Dermis microvascular lymphatic vessel endothelial cell (primary cell): ENCODE measurements around the gene TAS1R2. TPM values are rescaled to one million over a fixed set of nuclear protein-coding genes. Genes with fewer than 3 reads are reported as not detected.
"Not testable (repeated sequence)": the region's sequence is repeated elsewhere in the genome, so short reads cannot be mapped to it uniquely, and the experiment has no call there.

Experiments
- DNase-seq, 2 donors: peaks; one replicate each; pipeline versions ENCODE4 v3.0.0 to v3.0.0-alpha.2; 2010; ENCODE audit warnings: low read depth in 2 of 2
- total RNA-seq: library from RNA; depleted of rRNA; stranded (reverse); fragments of >200 nt; gene quantifications from 2 replicates; pipeline ENCODE4 v1.2.1, GENCODE V29; 2014

The TAS1R2 gene
- total RNA-seq, 1 donor from 2014 or later, result not detected

DNA sequence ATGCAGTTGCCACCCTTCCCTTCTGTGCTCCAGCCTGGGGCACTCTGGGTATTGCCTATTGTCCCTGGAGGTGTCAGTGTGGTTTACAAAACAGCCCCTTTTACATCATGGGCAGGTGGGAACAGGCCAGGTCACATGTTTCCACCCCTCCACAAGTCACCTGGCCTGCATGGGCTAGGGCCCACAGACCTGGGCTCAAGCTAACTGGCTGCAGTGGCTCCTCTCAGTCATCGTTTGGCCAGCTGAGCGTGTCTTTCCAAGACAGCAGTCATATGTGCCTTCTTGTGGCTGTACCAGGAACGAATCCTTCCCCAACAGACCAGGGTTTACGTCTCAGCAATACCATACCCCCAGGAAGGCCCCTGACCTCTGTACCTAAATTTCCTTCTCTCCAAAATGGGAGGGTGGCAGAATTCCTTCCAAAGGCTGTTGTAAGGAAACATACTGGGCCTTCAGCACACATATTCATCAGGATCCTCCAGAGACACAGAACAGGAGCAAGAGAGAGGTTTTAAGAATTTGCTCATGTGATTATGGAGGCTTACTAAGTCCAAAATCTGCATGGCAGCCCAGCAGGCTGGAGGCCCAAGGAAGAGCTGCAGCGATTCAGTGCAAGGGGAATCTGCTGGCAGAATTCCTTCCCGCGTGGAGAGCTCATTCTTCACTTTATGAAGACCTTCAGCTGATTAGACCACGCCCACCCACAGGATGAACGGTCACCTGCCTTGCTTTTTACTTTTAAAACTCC is 10.6 kb upstream of the TAS1R2 start:
- no peak for DNase-seq

DNA sequence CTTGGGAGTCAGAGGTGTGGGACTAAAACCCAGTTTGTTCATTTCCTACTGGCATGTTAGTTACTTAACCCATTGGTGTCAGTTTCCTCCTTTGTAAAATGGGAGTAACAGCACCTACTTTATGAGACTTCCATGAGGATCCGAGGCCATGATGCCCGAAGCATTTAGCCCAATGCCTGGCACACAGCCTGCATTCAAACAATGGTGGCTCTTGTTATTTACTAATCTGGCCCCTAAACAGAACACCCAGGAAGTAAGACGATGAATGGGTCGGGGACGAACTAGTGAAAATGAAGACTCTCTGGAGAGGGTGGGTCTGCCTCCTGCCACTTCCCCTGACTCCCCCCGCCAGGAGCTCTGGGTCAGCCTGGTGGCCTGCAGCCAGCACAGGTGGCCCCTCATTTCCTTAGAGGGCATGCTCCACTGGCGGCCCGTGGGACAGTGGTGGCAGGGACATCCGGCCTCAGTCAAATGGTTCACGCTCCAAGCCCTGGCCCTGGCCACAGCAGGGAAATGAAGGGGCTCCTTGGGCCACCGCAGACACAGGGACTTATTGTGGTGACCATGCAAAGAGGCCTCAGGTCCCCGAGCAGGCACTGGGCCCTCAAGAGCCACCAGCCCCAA is 9.5 kb upstream of the TAS1R2 start:
- DNase-seq, result no peak

- DNase-seq, result no peak
These were observed 8.9 kb upstream of the TAS1R2 start for GRCh38 chr1:18868354-18868753.

GRCh38 chr1:18866846-18867245 is 7.4 kb upstream of the TAS1R2 start:
- no peak for DNase-seq

DNA sequence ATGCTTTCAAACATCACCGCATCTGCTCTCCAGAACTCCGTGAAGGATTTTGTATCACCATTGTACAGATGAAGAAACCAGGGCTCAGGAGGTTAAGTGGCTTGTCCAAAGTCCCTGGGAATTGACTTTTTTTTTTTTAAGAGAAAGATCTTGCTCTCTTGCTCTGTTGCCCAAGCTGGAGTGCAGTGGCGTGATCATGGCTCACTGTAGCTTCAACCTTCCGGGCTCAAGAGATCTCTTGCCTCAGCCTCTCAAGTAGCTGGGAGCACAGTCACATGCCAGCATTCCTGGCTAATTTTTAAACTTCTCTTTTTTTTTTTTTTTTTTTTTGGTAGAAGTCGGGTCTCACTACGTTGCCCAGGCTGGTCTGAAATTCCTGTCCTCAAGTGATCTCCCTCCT is 6.9 kb upstream of the TAS1R2 start:
- no peak for DNase-seq

GRCh38 chr1:18865176-18865575 is 5.7 kb upstream of the TAS1R2 start:
- no peak for DNase-seq

DNA sequence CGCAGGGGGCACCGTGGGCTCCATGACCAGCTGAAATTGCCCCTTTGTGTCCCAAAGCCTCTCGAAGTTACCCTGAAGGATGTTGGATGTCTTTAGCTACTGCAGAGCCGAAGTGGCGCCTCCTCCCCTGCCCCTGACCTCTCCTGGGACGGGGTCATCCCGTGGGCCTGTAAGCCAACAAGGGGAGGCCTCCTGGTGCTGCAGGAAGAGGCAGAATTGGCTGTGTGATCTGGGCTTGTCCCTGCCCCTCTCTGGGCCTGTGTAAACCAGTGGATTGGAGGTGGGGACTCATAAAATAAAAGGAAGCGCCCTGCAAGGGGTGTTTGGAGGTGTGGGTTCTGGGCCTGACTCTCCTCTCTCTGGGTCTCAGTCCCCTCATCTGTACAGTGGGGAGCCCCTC is 2.1 kb upstream of the TAS1R2 start:
- no peak for DNase-seq

- DNase-seq, result no peak
These were observed 1.6 kb upstream of the TAS1R2 start for GRCh38 chr1:18861082-18861481.

- no peak for DNase-seq
These were observed 1.3 kb downstream of the TAS1R2 start for GRCh38 chr1:18858070-18858688.

DNA sequence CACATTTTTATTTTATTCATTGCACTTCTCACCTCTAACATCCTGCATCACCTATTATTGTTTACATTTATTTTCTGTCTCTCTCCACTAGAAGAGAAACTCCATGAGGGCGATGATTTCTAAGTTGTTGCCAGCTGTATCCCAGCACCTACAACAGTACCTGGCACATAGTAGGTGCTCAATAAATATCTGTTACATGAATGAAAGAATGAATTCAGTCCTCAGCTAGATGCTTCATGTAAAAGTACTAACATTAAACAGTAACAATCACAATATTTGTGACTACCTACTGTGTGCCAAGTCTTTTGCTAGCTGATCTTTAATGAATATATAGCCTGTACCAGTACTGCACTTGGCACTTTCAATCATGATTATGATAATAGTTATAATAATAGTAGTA is 3.0 kb downstream of the TAS1R2 start:
- DNase-seq, result no peak

- no peak for DNase-seq
These were observed 3.9 kb downstream of the TAS1R2 start for GRCh38 chr1:18855573-18855972.

GRCh38 chr1:18854331-18855025 is 5.0 kb downstream of the TAS1R2 start:
- DNase-seq, result no peak

GRCh38 chr1:18852501-18852900 is 7.0 kb downstream of the TAS1R2 start:
- no peak for DNase-seq

DNA sequence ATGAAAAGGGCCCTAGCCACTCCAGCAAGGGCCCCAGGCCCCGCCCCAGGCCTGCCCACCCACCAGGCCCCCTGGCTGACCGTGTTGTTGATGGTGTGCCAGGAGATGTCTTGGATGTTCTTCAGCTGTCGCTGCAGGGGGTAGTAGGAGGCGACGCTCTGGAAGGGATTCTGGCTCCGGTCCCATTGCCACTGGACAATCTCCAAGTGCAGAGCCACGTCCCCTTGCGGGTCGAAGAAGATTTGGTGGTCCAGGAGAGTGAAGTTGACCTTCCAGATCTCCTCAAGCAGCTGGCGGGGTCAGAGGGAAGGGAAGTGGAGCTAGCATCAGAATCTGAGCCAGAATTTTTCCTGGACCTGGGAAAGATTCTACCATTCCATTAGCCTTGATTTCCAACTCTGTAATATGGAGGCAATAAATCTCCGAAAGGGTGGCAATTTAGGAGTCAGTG is 10.2 kb downstream of the TAS1R2 start:
- DNase-seq, result no peak

DNA sequence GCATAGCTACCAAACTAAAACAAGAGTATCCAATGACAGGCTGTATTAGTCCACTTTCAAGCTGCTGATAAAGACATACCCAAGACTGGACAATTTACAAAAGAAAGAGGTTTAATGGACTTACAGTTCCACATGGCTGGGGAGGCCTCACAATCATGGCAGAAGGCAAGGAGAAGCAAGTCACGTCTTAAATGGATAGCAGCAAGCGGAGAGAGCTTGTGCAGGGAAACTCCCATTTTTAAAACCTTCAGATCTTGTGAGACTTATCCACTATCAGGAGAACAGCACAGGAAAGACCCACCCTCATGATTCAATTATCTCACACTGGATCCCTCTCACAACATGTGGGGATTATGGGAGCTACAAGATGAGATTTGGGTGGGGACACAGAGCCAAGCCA is 11.7 kb downstream of the TAS1R2 start:
- DNase-seq, result not testable (repeated sequence)

DNA sequence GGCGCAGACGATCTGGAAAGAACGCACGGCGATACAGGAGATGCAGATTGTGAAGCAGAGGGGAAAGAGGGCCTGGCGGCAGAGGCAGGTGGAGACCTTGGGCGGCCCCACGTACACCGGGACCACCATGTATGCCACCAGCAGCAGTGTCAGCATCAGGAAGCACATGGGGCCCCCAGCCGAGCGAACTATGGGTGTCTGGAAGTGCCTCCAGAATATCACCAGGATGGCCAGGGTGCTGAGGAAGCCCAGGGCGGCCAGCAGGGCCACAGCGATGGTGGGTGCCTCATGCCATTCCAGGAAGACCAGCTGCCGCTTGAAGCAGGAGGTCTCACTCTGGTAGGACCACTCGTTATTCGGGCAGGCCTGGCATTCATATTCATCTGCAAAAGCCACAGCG is 19.3 kb downstream of the TAS1R2 start:
- no peak for DNase-seq

GRCh38 chr1:18836654-18837053 is 22.8 kb downstream of the TAS1R2 start:
- no peak for DNase-seq

- not testable (repeated sequence) for DNase-seq
These were observed 27.1 kb downstream of the TAS1R2 start for GRCh38 chr1:18832319-18832718.

DNA sequence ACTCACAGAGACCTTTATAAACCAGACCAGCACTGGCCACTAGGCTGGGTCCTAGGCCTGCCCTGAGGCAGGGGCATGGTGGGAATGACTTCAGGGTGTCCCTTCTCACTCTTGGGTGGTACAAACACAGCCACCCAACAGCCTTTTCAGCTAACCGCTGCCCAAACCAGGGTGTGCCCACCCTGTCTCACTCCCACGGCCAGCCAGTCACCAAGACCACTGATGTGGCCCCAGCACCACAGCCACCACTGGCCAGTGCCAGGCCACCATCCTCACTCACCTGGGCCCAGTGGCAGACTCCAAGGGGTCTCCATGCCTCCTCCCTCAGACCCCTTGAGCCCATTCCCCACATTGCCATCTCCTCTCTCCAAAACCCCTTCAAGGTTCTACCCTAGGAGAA is 27.8 kb downstream of the TAS1R2 start:
- no peak for DNase-seq

DNA sequence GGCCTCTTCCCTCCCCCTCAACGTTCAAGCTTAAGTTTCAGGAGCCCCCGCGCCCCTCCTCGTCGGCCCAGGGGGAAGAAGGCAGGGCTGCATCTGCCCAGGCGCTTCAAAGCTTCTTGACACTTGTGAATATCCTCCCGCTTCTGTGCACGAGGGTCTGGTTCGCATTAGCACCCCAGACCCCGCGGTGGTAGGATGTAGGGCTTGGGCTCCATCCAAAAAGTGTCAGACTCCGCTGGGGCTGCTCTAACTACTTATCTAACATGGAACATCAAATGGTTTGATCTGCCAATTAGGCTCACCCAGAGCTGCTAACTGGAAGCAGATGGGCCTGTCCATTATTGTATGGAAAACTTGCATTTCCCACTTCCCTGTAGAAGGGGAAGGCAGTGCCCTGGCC is 28.9 kb downstream of the TAS1R2 start:
- no peak for DNase-seq

DNA sequence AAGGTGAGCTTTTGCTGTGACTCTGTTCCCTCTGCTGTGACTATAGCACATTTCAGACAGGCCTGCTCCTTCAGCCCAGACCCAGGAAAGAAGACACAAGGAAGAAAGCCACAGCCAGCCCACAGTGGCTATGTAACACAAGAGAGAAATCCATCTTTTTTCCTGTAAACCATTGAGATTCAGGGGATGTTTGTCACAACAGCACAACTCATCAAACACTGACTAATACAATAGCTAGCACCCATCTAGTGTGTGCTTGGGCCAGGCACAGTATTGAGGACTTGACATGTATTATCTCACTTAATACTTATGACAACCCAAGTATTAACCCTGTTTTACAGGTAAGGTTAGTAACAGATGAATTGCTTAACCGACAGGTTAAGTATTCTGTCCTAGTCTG is 29.8 kb downstream of the TAS1R2 start:
- no peak for DNase-seq

DNA sequence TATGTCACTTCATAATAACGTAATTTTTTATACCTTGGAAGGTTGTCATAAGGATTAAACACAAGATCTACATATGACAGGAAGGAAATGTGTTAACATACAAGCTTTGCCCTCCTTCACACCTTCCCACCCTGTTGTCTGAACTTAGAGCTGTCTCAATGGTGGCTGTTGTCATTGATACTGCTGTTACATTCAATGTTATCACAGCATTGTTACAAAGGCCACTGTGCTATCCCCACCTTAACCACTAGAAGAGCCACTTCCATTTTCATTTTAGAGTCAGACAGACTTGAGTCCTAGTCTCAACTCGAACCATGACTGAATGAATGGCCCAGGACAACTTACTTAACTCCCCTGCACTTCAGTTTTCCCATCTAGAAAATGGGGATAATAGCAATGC is 31.2 kb downstream of the TAS1R2 start:
- DNase-seq, result no peak
